Right lobe of liver (tissue), 6 donors: ENCODE results near the gene A2M. TPM values are rescaled to one million over a fixed set of nuclear protein-coding genes. Genes with fewer than 3 reads are reported as not detected.

Source experiments
- ATAC-seq, 4 donors: fragments of 200-7000 bp; cut with Tn5 transposase; one replicate each; pipeline ENCODE4 v1.9.1; 2020; ENCODE audit warnings: mild to moderate bottlenecking in 4 of 4, moderate library complexity in 4 of 4
- DNase-seq, 3 donors: peaks; one replicate each; pipeline ENCODE4 v3.0.0-alpha.2; 2020
- H3K27ac ChIP-seq, 3 donors: fragments of 200-600 bp; one replicate each; pipeline ENCODE4 v1.8.0; 2022
- H3K27me3 ChIP-seq, 2 donors: fragments of 200-600 bp; one replicate each; pipeline ENCODE4 v1.8.0; 2022
- H3K36me3 ChIP-seq, 4 donors: fragments of 200-600 bp; sonication (generic) in 1 of 4; one replicate each; pipeline versions ENCODE4 v1.5.1 to v1.8.0; 2017 to 2022; ENCODE audit warnings: control low read depth in 1 of 4
- H3K4me1 ChIP-seq, 4 donors: fragments of 200-600 bp; sonication (generic) in 1 of 4; one replicate each; pipeline versions ENCODE4 v1.5.1 to v1.8.0; 2017 to 2022; ENCODE audit warnings: control low read depth in 1 of 4
- H3K4me3 ChIP-seq, 3 donors: fragments of 200-600 bp; one replicate each; pipeline ENCODE4 v1.8.0; 2022
- H3K9me3 ChIP-seq, 4 donors: fragments of 200-600 bp; sonication (generic) in 1 of 4; one replicate each; pipeline versions ENCODE4 v1.5.1 to v1.8.0; 2017 to 2022; ENCODE audit warnings: control low read depth in 1 of 4
- POLR2A ChIP-seq: fragments of 450-650 bp; IDR thresholded peaks from one replicate; pipeline ENCODE4 v1.6.1; 2017; ENCODE audit warnings: antibody characterized with exemption, mild to moderate bottlenecking
- WGBS: methylation state at CpG from one replicate; pipeline ENCODE4 v1.1.6; 2018; ENCODE audit warnings: low coverage, low lambda C conversion rate; ENCODE audit not compliant: insufficient coverage; ENCODE audit errors: missing lambda C conversion rate; 5-methylcytosine and 5-hydroxymethylcytosine counted together
- intact Hi-C, 2 donors: fragments of 100-400 bp; cut with DNase I; formaldehyde crosslinking; loops; one replicate each; pipeline versions ENCODE4 v1.11.2 to v1.14.1; 2022
- total RNA-seq, 6 experiments: library from RNA; depleted of rRNA in 2 of 6; stranded (reverse); fragments of >200 nt in 2 of 6; fragmentation: NEBNext Ultra II Directional in 3 of 6; extraction: Animal tissue kit (Norgen Biotek cat#: 25700) in 3 of 6; gene quantifications; one replicate each; pipeline versions ENCODE4 v1.1.0 to v1.2.4, GENCODE V29; 2016 to 2023
- TF ChIP-seq, protein P1 (sequence below), 4 donors: fragments of 200-600 bp in 3 of 4; fragments of 450-650 bp in 1 of 4; IDR thresholded peaks; one replicate each; pipeline versions ENCODE4 v1.5.1 to v1.8.0; 2016 to 2022; ENCODE audit warnings: antibody characterized with exemption in 4 of 4, mild to moderate bottlenecking in 2 of 4
- donor health status: DM: no; HTN: yes; CAD: no.
- donor health status: DM: no; HTN: no; CAD: no.
- donor health status: DM: no; HTN: no; CAD: no.
- donor health status: DM: no; HTN: yes; CAD: no.
- donor health status: DM: no; HTN: yes; CAD: no.

The A2M gene
- total RNA-seq, 6 experiments from 2014 or later, result 978 to 3,352 (median 2,507) TPM

- DNase-seq (no peak), ATAC-seq (peak in 1 of 4 donors; percentile 24)
- H3K9me3 ChIP-seq, result no peaks in the 10 kb centered on the region
- no peak overlapping the region for H3K4me3 ChIP-seq
- H3K27ac ChIP-seq, result no peak overlapping the region
- TF ChIP-seq, protein P1, sequence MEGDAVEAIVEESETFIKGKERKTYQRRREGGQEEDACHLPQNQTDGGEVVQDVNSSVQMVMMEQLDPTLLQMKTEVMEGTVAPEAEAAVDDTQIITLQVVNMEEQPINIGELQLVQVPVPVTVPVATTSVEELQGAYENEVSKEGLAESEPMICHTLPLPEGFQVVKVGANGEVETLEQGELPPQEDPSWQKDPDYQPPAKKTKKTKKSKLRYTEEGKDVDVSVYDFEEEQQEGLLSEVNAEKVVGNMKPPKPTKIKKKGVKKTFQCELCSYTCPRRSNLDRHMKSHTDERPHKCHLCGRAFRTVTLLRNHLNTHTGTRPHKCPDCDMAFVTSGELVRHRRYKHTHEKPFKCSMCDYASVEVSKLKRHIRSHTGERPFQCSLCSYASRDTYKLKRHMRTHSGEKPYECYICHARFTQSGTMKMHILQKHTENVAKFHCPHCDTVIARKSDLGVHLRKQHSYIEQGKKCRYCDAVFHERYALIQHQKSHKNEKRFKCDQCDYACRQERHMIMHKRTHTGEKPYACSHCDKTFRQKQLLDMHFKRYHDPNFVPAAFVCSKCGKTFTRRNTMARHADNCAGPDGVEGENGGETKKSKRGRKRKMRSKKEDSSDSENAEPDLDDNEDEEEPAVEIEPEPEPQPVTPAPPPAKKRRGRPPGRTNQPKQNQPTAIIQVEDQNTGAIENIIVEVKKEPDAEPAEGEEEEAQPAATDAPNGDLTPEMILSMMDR (IDR thresholded peaks at IDR 0.05), result no peak
- no peak for TF ChIP-seq POLR2A
- no peaks in the 10 kb centered on the region for H3K4me1 ChIP-seq
- WGBS, result 57% methylated on average over 4 of the region's 6 CpGs
- H3K36me3 ChIP-seq, result no peaks in the 10 kb centered on the region
- no peaks in the 10 kb centered on the region for H3K27me3 ChIP-seq
- intact Hi-C loops, result no loop called here
Measured at GRCh38 chr12:9051158-9051550, 64.6 kb downstream of the A2M start.

GRCh38 chr12:9050521-9051157, 65.1 kb downstream of the A2M start:
- 85% methylated on average over 2 of the region's 15 CpGs for WGBS
- DNase-seq (no peak), ATAC-seq (peak in 1 of 4 donors; percentile 12)
- Histone ChIP-seq H3K36me3 (no peaks in the 10 kb centered on the region), H3K9me3 (no peaks in the 10 kb centered on the region), H3K4me1 (no peaks in the 10 kb centered on the region), H3K27ac (no peak overlapping the region), H3K4me3 (no peak overlapping the region), H3K27me3 (no peaks in the 10 kb centered on the region)
- TF ChIP-seq, protein P1 (IDR thresholded peaks at IDR 0.05), result no peak
- TF ChIP-seq POLR2A, result no peak
- intact Hi-C loops, result no loop called here

GRCh38 chr12:9049520-9050133, 66.1 kb downstream of the A2M start:
- DNase-seq (no peak), ATAC-seq (peak; percentile 56 to 69 (median 65))
- H3K27me3 ChIP-seq, result no peaks in the 10 kb centered on the region
- H3K27ac ChIP-seq, result no peak overlapping the region
- 17% methylated on average over 6 of the region's 6 CpGs for WGBS
- TF ChIP-seq, protein P1 (IDR thresholded peaks at IDR 0.05), result peak; percentile 47 to 63 (median 60)
- no peak for TF ChIP-seq POLR2A
- intact Hi-C loops, result loop anchor here (10.0 kb wide), 2 partner anchors 375 to 385 kb away; partner anchors contain the start of gene MFAP5 (in 1 of the 2)
- H3K36me3 ChIP-seq, result no peaks in the 10 kb centered on the region
- H3K4me1 ChIP-seq, result no peaks in the 10 kb centered on the region
- H3K9me3 ChIP-seq, result no peaks in the 10 kb centered on the region
- H3K4me3 ChIP-seq, result no peak overlapping the region

- DNase-seq (no peak), ATAC-seq (no peak)
- Histone ChIP-seq H3K27ac (no peak overlapping the region), H3K27me3 (no peaks in the 10 kb centered on the region), H3K36me3 (no peaks in the 10 kb centered on the region), H3K4me3 (no peak overlapping the region), H3K4me1 (no peaks in the 10 kb centered on the region), H3K9me3 (no peaks in the 10 kb centered on the region)
- intact Hi-C loops, result loop anchor here (10.0 kb wide), 2 partner anchors 374 to 384 kb away; partner anchors contain the start of gene MFAP5 (in 1 of the 2)
- TF ChIP-seq, protein P1 (IDR thresholded peaks at IDR 0.05), result no peak
- no peak for TF ChIP-seq POLR2A
- whole genome bisulfite sequencing, result 100% methylated on average over 2 of the region's 2 CpGs
Measured at GRCh38 chr12:9048930-9049329, 66.8 kb downstream of the A2M start.
